Adrenal gland (tissue), 19 donors: Measurements from ENCODE around the gene LIMD2. TPM values are rescaled to one million over a fixed set of nuclear protein-coding genes. Genes with fewer than 3 reads are reported as not detected.

ENCODE experiments used
- DNase-seq, 7 donors: peaks; one replicate each; pipeline ENCODE4 v3.0.0-alpha.2; 2019 to 2020
- H3K27ac ChIP-seq, 5 donors: fragments of 200-600 bp; sonication (generic) in 4 of 5; 1 replicate in 3 of 5; 2 replicates in 2 of 5; pipeline versions ENCODE4 v1.5.1 to v1.8.0; 2016 to 2020; ENCODE audit warnings: mild to moderate bottlenecking in 1 of 5
- H3K27me3 ChIP-seq: fragments of 200-600 bp; 2 replicates; pipeline ENCODE4 v1.8.0; 2021
- H3K36me3 ChIP-seq, 2 donors: fragments of 200-600 bp; replicated peaks in 1 of 2; 1 replicate in 1 of 2; 2 replicates in 1 of 2; pipeline versions ENCODE4 v1.5.1 to v1.8.0; 2018 to 2022
- H3K4me1 ChIP-seq, 2 donors: fragments of 200-600 bp; replicated peaks in 1 of 2; 1 replicate in 1 of 2; 2 replicates in 1 of 2; pipeline versions ENCODE4 v1.5.1 to v1.8.0; 2018 to 2021
- H3K4me3 ChIP-seq, 4 donors: fragments of 200-600 bp; sonication (generic) in 3 of 4; one replicate each; pipeline ENCODE4 v1.5.1; 2016 to 2018
- H3K9me3 ChIP-seq, 3 donors: fragments of 200-600 bp; sonication (generic) in 1 of 3; replicated peaks in 1 of 3; 1 replicate in 2 of 3; 2 replicates in 1 of 3; pipeline versions ENCODE4 v1.5.1 to v1.8.0; 2016 to 2021
- CTCF ChIP-seq, 6 experiments: fragments of 450-650 bp in 4 of 6; fragments of 200-600 bp in 2 of 6; sonication (generic) in 1 of 6; IDR thresholded peaks; 1 replicate in 5 of 6; 2 replicates in 1 of 6; pipeline versions ENCODE4 v1.5.1 to v1.8.0; 2016 to 2021; ENCODE audit warnings: antibody characterized with exemption in 6 of 6, mild to moderate bottlenecking in 2 of 6, moderate library complexity in 1 of 6
- POLR2A ChIP-seq, 2 donors: fragments of 450-650 bp; IDR thresholded peaks; one replicate each; pipeline ENCODE4 v1.6.1; 2017; ENCODE audit warnings: antibody characterized with exemption in 2 of 2, mild to moderate bottlenecking in 2 of 2, moderate library complexity in 1 of 2
- WGBS, 4 donors: extraction: QIAGEN DNeasy Blood & Tissue Kit in 2 of 4; methylation state at CpG; one replicate each; pipeline versions ENCODE4 v1.1.5 to v1.1.7; 2013 to 2017; 5-methylcytosine and 5-hydroxymethylcytosine counted together
- intact Hi-C, 2 donors: fragments of 100-400 bp; cut with DNase I; formaldehyde crosslinking; loops; one replicate each; pipeline versions ENCODE4 v1.14.1 to v1.15.0; 2022 to 2023
- long read RNA-seq, 10 donors: library from polyadenylated mRNA in 3 of 10; unstranded in 2 of 10; stranded (forward) in 1 of 10; transcript quantifications; one replicate each; pipeline ENCODE4 v2.0.0 and lab custom pipeline, GENCODE V29; 2021 to 2026
- polyA plus RNA-seq, 3 donors: library from polyadenylated mRNA; stranded (reverse); fragments of 200-250 nt in 2 of 3; fragments of 350-450 nt in 1 of 3; fragmentation: Illumina TruSeq in 1 of 3; extraction: RNeasy Lipid Tissue Mini Kit (QIAGEN cat#74804) in 1 of 3; gene quantifications; one replicate each; pipeline ENCODE4 v1.2.3, GENCODE V29; 2013 to 2014
- total RNA-seq, 9 donors: library from RNA; depleted of rRNA in 4 of 9; stranded (reverse); fragments of >200 nt in 4 of 9; fragments of 120-200 nt in 1 of 9; fragmentation: NEBNext Ultra II Directional in 1 of 9; extraction: Animal tissue kit (Norgen Biotek cat#: 25700) in 1 of 9; gene quantifications; one replicate each; pipeline versions ENCODE4 v1.1.0 to v1.2.4, GENCODE V29; 2013 to 2023
- donor health status: healthy with polysubstance abuse.
- donor health status: Bipolar disorder and iron deficiency.
- donor health status: DM: yes; HTN: yes; CAD: no.
- donor health status: DM: no; HTN: no; CAD: no.
- donor health status: DM: no; HTN: no; CAD: no.
- donor health status: DM: yes; HTN: yes; CAD: no.

Gene LIMD2
- total RNA-seq (10 to 100 TPM in 7 of 9 donors, 1 to 10 TPM in 2; 6.3 to 20.1 (median 11.9) TPM), polyA plus RNA-seq (10 to 100 TPM in 2 of 3 donors, 1 to 10 TPM in 1; 2.5 to 76.3 (median 34.6) TPM)
- long read RNA-seq, donor 1: 0 reads
- long read RNA-seq, donor 2: 0 reads
- long read RNA-seq, donor 3, partial matches to known transcripts: 0 of 3 reads
- long read RNA-seq, donor 3, other reads (novel, unspliced or antisense): 0 of 3 reads
- long read RNA-seq, donor 4, partial matches to known transcripts: 1 of 2 reads
- long read RNA-seq, donor 4, other reads (novel, unspliced or antisense): 1 of 2 reads
- long read RNA-seq, donor 5, transcript LIMD2-201 (5 exons, 3,193 nt): major isoform, 8 of 18 reads
- long read RNA-seq, donor 5, partial matches to known transcripts: 7 of 18 reads
- long read RNA-seq, donor 5, other reads (novel, unspliced or antisense): 1 of 18 reads
- long read RNA-seq, donor 6, partial matches to known transcripts: 1 of 5 reads
- long read RNA-seq, donor 6, other reads (novel, unspliced or antisense): 1 of 5 reads
- long read RNA-seq, donor 7, partial matches to known transcripts: 0 of 1 reads
- long read RNA-seq, donor 7, other reads (novel, unspliced or antisense): 0 of 1 reads
- long read RNA-seq, donor 8, partial matches to known transcripts: 0 of 5 reads
- long read RNA-seq, donor 8, other reads (novel, unspliced or antisense): 0 of 5 reads
- long read RNA-seq, donor 9, partial matches to known transcripts: 0 of 3 reads
- long read RNA-seq, donor 9, other reads (novel, unspliced or antisense): 0 of 3 reads
- long read RNA-seq, donor 10, partial matches to known transcripts: 0 of 5 reads
- long read RNA-seq, donor 10, other reads (novel, unspliced or antisense): 0 of 5 reads

- no peak for TF ChIP-seq CTCF (IDR thresholded peaks at IDR 0.05)
- WGBS, 4 donors: 1% methylated on average over 68 to 132 of the region's 133 CpGs; no CpG with 5 or more reads in 2 of the 4 donors
- H3K36me3 ChIP-seq: peaks cover 0 to 20% of the 10 kb centered on the region in 2 donors
- intact Hi-C loops: loop anchor here (5.0 to 10.0 kb wide), 2 partner anchors 75 to 78 kb away; partner anchors contain the start of gene MAP3K3 (in 2 of the 2)
- H3K9me3 ChIP-seq: no peaks in the 10 kb centered on the region
- peak within 1 kb of the TSS in 2 of 4 donors; percentile 28 to 91 for H3K4me3 ChIP-seq
- H3K27me3 ChIP-seq: no peaks in the 10 kb centered on the region
- peak; percentile 39 to 72 (median 59) for DNase-seq
- peak within 1 kb of the TSS in 4 of 5 donors; percentile 47 to 84 (median 64) for H3K27ac ChIP-seq
- H3K4me1 ChIP-seq: peaks cover 10 to 15% of the 10 kb centered on the region in 2 donors
Observed at GRCh38 chr17:63699638-63700527, at the start of gene LIMD2. Gene LIMD2, minus strand, starts transcription at chr17:63700125. Its CDS starts 827 bp downstream, at chr17:63699298.

- peak within 1 kb of the TSS; percentile 88 to 93 (median 92) for H3K27ac ChIP-seq
- WGBS, 4 donors: 0% methylated on average over 16 to 61 of the region's 61 CpGs
- no peaks in the 10 kb centered on the region for H3K9me3 ChIP-seq
- H3K27me3 ChIP-seq: no peaks in the 10 kb centered on the region
- DNase-seq: peak; percentile 98 to 99 (median 98)
- peak within 1 kb of the TSS; percentile 37 to 81 (median 58) for H3K4me3 ChIP-seq
- intact Hi-C loops: no loop called here
- peaks cover 12 to 15% of the 10 kb centered on the region in 2 donors for H3K4me1 ChIP-seq
- no peak for TF ChIP-seq CTCF (IDR thresholded peaks at IDR 0.05)
- TF ChIP-seq POLR2A (IDR thresholded peaks at IDR 0.05): peak; percentile 60 to 93
- H3K36me3 ChIP-seq: peaks cover 0 to 12% of the 10 kb centered on the region in 2 donors
Observed at GRCh38 chr17:63741408-63742173, 41.7 kb upstream of the LIMD2 start, which contains the start of gene STRADA. Gene STRADA, minus strand, starts transcription at chr17:63741799. Its CDS starts 13,430 bp downstream, at chr17:63728369.

- peak overlapping the region; percentile 37 to 81 (median 58) for H3K4me3 ChIP-seq
- no peak for TF ChIP-seq POLR2A (IDR thresholded peaks at IDR 0.05)
- no peak for TF ChIP-seq CTCF (IDR thresholded peaks at IDR 0.05)
- peak overlapping the region; percentile 88 to 93 (median 92) for H3K27ac ChIP-seq
- H3K4me1 ChIP-seq: peaks cover 12 to 15% of the 10 kb centered on the region in 2 donors
- peaks cover 0 to 9% of the 10 kb centered on the region in 2 donors for H3K36me3 ChIP-seq
- intact Hi-C loops: no loop called here
- 0 to 2% (median 0%) methylated on average over 7 to 14 of the region's 14 CpGs for WGBS, 4 donors
- H3K9me3 ChIP-seq: no peaks in the 10 kb centered on the region
- DNase-seq: peak in 1 of 7 donors; percentile 60
- no peaks in the 10 kb centered on the region for H3K27me3 ChIP-seq
Observed at GRCh38 chr17:63741143-63741407, 41.1 kb upstream of the LIMD2 start.
